ENCODE data around the gene PHLPP2.
"Not testable (repeated sequence)": the region's sequence is repeated elsewhere in the genome, so short reads cannot be mapped to it uniquely, and the experiment has no call there.

PHLPP2 gene

DNA sequence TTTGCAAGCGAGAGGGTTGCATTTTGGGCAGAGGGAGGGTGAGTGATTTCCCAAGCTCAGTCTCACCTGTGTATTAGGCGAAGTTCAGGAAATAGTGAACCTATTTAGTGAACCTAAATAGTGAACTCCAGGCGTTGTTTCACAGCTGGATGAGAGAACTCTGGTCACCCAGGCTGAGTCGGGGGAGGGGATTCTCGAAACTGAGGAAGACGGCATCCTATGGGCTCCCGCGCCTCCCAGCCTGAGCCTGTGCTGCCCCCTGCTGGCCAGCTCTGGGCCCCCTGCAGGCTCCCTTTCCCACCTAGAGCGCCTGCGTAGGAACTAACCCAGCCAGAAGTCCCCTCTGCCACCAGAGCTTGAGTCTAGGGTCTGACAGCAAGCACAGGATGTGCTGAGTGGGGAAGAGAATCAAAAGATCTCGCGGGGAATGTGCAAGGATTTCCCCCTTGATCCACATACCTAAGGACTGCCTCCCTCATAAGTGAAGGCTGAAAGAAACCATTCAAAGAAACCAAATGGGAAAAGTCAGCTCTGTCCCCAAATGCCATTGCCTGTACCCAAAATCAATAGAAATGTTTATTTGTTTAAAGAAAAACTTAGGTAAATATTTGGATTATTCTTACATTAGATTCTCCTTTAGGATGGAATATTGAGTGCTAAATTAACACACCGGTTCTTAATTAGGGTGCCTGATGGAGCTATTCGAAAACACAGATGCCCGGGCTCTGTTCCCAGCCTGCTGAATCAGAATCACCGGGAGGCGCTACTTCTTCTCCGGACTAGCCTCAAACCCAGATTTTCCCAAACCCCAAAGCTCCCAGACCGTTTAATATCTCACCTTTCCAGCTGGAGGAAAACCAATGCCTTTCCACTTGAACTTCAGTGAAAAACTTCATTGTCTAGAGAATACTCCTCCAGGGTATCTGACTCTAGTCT, 113.3 kb downstream of the PHLPP2 start:
- DNase-seq: peak; percentile 80

DNA sequence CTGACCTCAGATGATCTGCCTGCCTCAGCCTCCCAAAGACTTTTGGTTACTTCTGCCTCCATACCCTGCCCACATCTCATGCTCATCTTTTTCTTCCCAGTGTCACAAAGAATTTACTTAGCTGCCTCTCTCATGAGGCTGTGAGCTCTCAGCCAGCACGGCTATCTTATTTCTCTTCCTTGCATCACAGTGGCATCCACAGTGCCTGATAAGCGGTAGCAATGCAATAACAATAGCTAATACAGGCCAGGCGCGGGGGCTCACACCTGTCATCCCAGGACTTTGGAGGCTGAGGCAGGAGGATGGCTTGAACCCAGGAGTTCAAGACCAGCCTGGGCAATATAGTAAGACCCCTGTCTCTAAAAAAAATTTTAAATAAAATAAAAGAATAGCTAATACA, 114.1 kb downstream of the PHLPP2 start:
- no peak for DNase-seq

DNA sequence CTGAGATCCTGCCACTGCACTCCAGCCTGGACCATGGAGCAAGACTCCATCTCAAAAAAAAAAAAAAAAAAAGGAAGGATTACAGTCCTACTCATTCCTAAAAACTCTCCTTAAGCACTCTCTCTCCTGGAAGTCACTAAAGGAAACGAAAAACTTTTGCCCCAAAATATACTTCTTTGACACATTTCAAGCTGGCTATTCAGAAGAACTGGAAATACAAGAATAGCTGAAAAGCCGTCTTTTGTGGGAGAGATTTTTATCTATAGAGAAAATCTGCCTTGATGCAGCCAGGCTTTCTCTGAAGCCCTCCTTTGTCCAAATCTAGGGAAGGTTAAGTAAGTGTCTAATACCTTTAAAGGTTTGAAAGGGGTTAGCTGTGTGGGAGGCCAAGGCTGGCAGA, 115.4 kb downstream of the PHLPP2 start:
- DNase-seq: no peak

DNA sequence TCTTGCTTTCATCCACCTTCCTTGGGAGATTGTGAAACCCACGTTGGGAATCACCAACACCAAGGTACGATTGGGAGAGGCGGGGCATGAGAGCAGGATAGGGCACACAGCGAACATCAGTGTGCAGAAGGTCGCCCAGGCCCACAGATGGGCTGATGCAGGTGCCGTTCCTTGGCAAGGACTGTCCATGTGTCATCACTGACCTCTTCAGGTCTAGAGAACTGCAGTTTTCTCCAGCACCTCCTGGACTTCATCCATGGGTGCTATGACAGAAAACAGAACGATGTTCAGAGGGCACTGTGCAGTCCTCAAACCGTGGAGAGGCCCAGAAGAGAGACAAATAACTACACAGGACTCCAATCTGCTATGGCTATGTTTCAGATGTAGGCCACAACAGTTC, 123.7 kb downstream of the PHLPP2 start:
- DNase-seq: no peak

DNA sequence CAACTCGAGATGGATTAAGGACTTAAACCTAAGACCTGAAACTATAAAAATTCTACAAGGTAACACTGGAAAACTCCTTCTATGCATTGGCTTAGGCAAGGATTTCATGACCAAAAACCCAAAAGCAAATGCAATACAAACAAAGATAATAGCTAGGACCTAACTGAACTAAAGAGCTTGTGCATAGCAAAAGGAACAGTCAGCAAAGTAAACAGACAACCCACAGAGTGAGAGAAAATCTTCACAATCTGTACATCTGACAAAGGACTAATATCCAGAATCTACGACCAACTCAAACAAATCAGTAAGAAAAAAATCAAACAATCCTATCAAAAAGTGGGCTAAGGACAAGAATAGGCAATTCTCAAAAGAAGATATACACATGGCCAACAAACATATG, 126.1 kb downstream of the PHLPP2 start:
- not testable (repeated sequence) for DNase-seq

DNA sequence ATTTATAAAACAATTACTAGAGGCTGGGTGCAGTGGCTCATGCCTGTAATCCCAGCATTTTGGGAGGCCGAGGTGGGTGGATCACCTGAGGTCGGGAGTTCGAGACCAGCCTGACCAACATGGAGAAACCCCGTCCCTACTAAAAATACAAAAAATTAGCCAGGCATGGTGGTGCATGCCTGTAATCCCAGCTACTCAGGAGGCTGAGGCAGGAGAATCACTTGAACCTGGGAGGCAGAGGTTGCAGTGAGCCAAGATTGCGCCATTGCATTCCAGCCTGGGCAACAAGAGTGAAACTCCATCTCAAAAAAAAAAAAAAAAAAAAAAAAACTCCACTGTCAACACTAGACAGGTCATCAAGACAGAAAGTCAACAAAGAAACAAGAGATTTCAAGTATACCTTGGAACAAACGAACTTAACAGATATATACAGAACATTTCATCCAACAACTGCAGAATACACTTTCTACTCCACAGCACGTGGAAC, 129.1 kb downstream of the PHLPP2 start:
- not testable (repeated sequence) for DNase-seq
